ENCODE measurements around the gene PTPRD. TPM values are rescaled to one million over a fixed set of nuclear protein-coding genes. Genes with fewer than 3 reads are reported as not detected.

Gene PTPRD
- total RNA-seq, 4 donors from 2014 or later, result 19.6 to 78.9 (median 45.6) TPM

DNA sequence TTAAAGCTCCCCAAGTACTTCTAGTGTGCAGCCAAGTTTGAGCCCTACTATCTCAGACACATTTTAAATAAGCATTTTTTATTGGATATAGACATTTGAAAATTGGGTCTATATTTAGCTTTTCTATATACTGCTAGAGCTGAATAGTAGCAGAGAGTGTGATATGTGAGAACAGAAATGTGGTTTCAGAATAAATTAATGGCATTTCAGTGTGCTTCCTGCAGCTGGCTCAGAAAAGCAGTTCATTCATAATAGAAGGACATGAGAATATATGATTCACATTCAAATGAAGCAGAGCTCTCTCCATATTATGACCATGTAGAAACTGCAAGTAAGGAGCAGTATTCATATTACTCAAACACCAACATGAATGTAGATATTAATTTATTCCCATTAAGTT lies 464.0 kb downstream of the PTPRD start:
- H3K27ac ChIP-seq, result no peak overlapping the region
- no peaks in the 10 kb centered on the region for H3K9me3 ChIP-seq
- H3K36me3 ChIP-seq, result no peaks in the 10 kb centered on the region
- intact Hi-C loops (cut with DNase I), result no loop called here
- no peaks in the 10 kb centered on the region for H3K27me3 ChIP-seq
- TF ChIP-seq CTCF (IDR thresholded peaks at IDR 0.05), result no peak
- no peak for TF ChIP-seq POLR2A (IDR thresholded peaks at IDR 0.05)
- H3K4me3 ChIP-seq (replicated peaks in 1 of 3), result no peak overlapping the region
- no peak for DNase-seq
- H3K4me1 ChIP-seq, result no peaks in the 10 kb centered on the region

DNA sequence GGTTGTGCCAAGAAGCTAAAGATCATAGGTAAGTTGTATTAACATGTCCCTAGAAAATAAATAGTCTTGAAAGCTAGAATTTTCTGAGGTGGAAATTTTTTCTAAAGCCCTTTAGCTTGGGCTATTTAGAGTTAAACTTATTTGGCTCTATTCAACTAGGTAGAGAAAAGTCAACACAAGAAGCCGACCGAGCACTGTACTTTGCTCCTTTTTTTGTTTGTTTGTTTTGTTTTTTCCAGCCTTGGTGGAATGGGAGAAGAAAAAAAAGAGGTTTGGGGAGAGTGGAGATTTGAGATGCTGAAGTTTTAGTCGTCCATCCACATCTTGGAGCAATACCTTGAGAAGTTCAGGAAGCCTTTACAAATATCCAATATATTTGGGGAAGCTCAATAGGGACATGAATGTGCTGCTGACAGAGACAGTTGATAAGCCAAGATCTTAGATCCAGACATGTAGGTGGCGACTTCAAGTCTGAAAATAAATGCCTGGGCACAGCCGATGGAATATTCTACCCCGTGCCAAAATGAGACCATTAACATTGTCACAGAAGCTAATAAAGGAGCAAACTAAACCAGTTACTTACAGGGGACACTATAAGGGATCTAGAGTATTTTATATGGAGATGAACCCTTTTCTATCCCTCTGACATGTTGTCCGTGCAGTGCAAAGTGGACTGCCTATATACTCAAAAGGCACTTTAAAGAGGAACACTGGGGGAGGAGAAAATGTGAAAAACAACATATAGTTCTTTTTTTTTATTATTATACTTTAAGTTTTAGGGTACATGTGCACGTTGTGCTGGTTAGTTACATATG lies 466.1 kb downstream of the PTPRD start:
- TF ChIP-seq CTCF (IDR thresholded peaks at IDR 0.05) (no peak), POLR2A (IDR thresholded peaks at IDR 0.05) (no peak)
- Histone ChIP-seq H3K4me3 (replicated peaks in 1 of 3) (no peak overlapping the region), H3K36me3 (no peaks in the 10 kb centered on the region), H3K27ac (no peak overlapping the region), H3K9me3 (no peaks in the 10 kb centered on the region), H3K27me3 (no peaks in the 10 kb centered on the region), H3K4me1 (no peaks in the 10 kb centered on the region)
- DNase-seq, result no peak
- intact Hi-C loops (cut with DNase I), result no loop called here
- WGBS, 2 donors, result 57 to 61% methylated on average over 8 of the region's 8 CpGs

DNA sequence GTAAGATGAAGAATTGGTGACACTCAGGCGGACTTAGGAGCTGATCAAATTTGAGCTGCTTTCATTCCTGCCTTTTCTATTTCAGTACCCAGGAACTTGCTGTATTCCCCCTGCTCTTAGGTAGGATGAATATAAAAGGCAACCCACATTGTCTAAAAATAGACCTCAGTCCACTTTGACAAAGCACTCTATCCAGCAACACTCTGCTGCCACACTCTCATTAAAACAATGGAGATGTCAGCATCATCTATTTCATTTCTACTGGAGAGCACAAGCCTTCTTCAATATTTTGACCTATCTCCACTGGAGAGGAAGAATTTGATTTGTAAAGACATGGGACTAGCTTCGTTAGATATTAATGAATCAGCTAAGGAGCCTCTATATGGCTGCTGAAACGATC lies 468.4 kb downstream of the PTPRD start:
- Histone ChIP-seq H3K4me1 (no peaks in the 10 kb centered on the region), H3K36me3 (no peaks in the 10 kb centered on the region), H3K27me3 (no peaks in the 10 kb centered on the region), H3K4me3 (replicated peaks in 1 of 3) (no peak overlapping the region), H3K9me3 (no peaks in the 10 kb centered on the region), H3K27ac (no peak overlapping the region)
- intact Hi-C loops (cut with DNase I), result no loop called here
- 79 to 87% methylated on average over 3 of the region's 3 CpGs for WGBS, 2 donors
- TF ChIP-seq CTCF (IDR thresholded peaks at IDR 0.05) (no peak), POLR2A (IDR thresholded peaks at IDR 0.05) (no peak)
- DNase-seq, result no peak

- Histone ChIP-seq H3K27me3 (no peaks in the 10 kb centered on the region), H3K9me3 (no peaks in the 10 kb centered on the region), H3K4me1 (no peaks in the 10 kb centered on the region), H3K36me3 (no peaks in the 10 kb centered on the region), H3K4me3 (replicated peaks in 1 of 3) (no peak overlapping the region), H3K27ac (no peak overlapping the region)
- no peak for DNase-seq
- intact Hi-C loops (cut with DNase I), result no loop called here
- TF ChIP-seq POLR2A (IDR thresholded peaks at IDR 0.05) (no peak), CTCF (IDR thresholded peaks at IDR 0.05) (no peak)
These were observed 477.2 kb downstream of the PTPRD start for GRCh38 chr9:10135553-10135952.

DNA sequence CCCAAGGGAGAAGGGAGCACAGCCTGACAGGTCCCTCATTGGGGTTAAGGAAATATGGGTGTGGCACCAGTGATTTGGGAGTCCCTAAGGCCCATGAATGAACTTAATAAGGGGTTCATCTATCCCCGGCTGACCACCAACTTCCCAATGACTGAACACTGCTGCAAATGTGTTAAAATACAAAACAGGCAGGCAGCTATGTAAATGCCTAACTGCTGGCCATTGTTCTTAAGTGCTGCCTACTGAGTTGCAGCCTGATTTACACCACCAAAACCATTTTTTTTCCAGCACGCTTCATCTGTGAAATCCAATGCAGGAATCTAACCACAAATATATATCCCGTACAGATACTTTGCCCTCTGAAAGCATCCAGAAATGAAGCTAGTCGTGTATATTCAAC lies 478.5 kb downstream of the PTPRD start:
- Histone ChIP-seq H3K4me1 (no peaks in the 10 kb centered on the region), H3K27me3 (no peaks in the 10 kb centered on the region), H3K36me3 (no peaks in the 10 kb centered on the region), H3K4me3 (replicated peaks in 1 of 3) (no peak overlapping the region), H3K27ac (no peak overlapping the region), H3K9me3 (no peaks in the 10 kb centered on the region)
- TF ChIP-seq CTCF (IDR thresholded peaks at IDR 0.05), result no peak
- no peak for TF ChIP-seq POLR2A (IDR thresholded peaks at IDR 0.05)
- no peak for DNase-seq
- intact Hi-C loops (cut with DNase I), result no loop called here
- WGBS, 2 donors, result 81 to 82% methylated on average over 4 of the region's 4 CpGs

All from thyroid gland (tissue), 4 donors.